Measurements from ENCODE around the gene FBLL1.

- TF ChIP-seq EZH2 (IDR thresholded peaks at IDR 0.05; ENCODE audit: insufficient read depth, poor library complexity, severe bottlenecking) (no peak), EZH2phosphoT487 (IDR thresholded peaks at IDR 0.05; ENCODE audit: insufficient read depth, low read depth) (no peak)
Measured at GRCh38 chr5:168575391-168576372, 46.6 kb downstream of the FBLL1 start.
